ENCODE measurements around the gene MTO1.

DNA sequence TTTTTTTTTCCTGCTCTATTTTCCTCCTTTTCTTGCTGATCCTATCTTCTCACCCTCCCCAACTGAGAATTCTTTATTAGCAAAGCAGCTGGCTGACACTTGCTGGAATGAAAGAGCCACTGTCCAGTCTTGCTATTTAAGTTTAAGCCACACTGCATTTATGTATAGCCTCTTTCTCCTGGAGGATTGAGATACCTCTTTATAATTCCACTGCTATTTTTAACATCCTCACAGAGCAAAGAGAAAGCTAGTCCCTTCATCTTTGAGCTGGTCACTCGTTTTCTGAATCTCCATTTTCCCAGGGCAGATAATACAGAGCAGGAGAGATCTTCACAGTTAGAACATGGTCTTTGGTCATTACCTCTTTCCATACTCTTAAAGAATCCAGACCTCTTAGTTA, 95.3 kb downstream of the MTO1 start:
- TF ChIP-seq EZH2phosphoT487 (IDR thresholded peaks at IDR 0.05; ENCODE audit: low read depth) (no peak), CTCF (IDR thresholded peaks at IDR 0.05; ENCODE audit: low read depth, low read length) (no peak)
